Tibial nerve (tissue), 4 donors: Measurements from ENCODE around the gene AIF1. TPM values are rescaled to one million over a fixed set of nuclear protein-coding genes. Genes with fewer than 3 reads are reported as not detected.

Experiments
- DNase-seq, 2 donors: peaks; one replicate each; pipeline ENCODE4 v3.0.0-alpha.2; 2019; ENCODE audit warnings: low spot score in 2 of 2
- H3K27ac ChIP-seq, 4 donors: fragments of 200-600 bp; sonication (generic) in 3 of 4; one replicate each; pipeline ENCODE4 v1.5.1; 2017 to 2019; ENCODE audit warnings: mild to moderate bottlenecking in 1 of 4
- H3K27me3 ChIP-seq, 2 donors: fragments of 200-600 bp; sonication (generic) in 1 of 2; one replicate each; pipeline versions ENCODE4 v1.5.1 to v1.6.0; 2017 to 2019
- H3K36me3 ChIP-seq, 3 donors: fragments of 200-600 bp; sonication (generic); one replicate each; pipeline ENCODE4 v1.5.1; 2018 to 2019
- H3K4me1 ChIP-seq, 4 donors: fragments of 200-600 bp; sonication (generic) in 3 of 4; one replicate each; pipeline ENCODE4 v1.5.1; 2017 to 2019
- H3K4me3 ChIP-seq, 4 donors: fragments of 200-600 bp; sonication (generic) in 3 of 4; one replicate each; pipeline ENCODE4 v1.5.1; 2017 to 2019; ENCODE audit warnings: mild to moderate bottlenecking in 1 of 4, moderate library complexity in 1 of 4
- H3K9me3 ChIP-seq, 4 donors: fragments of 200-600 bp; sonication (generic) in 3 of 4; one replicate each; pipeline ENCODE4 v1.5.1; 2017 to 2019
- EP300 ChIP-seq, 2 donors: sonication (generic); formaldehyde crosslinking; IDR thresholded peaks; one replicate each; pipeline ENCODE4 v1.6.1; 2017; ENCODE audit warnings: antibody characterized with exemption in 2 of 2, mild to moderate bottlenecking in 1 of 2
- POLR2A ChIP-seq, 2 donors: fragments of 450-650 bp; IDR thresholded peaks; one replicate each; pipeline ENCODE4 v1.6.1; 2017; ENCODE audit warnings: antibody characterized with exemption in 2 of 2, mild to moderate bottlenecking in 2 of 2, moderate library complexity in 2 of 2
- WGBS, 2 donors: methylation state at CpG; one replicate each; pipeline ENCODE4 v1.1.5; 2018; 5-methylcytosine and 5-hydroxymethylcytosine counted together
- total RNA-seq, 4 donors: library from RNA; depleted of rRNA; stranded (reverse); fragments of >200 nt; gene quantifications; one replicate each; pipeline ENCODE4 v1.1.0, GENCODE V29; 2016
- TF ChIP-seq, protein P1 (sequence below), 5 experiments: fragments of 200-600 bp in 3 of 5; fragments of 450-650 bp in 2 of 5; sonication (generic) in 3 of 5; IDR thresholded peaks; one replicate each; pipeline ENCODE4 v1.5.1; 2016 to 2019; ENCODE audit warnings: antibody characterized with exemption in 5 of 5, mild to moderate bottlenecking in 3 of 5, moderate library complexity in 2 of 5

The AIF1 gene
- total RNA-seq, 4 donors from 2014 or later = 27.1 to 66.3 (median 50.4) TPM

- H3K4me3 ChIP-seq = no peak overlapping the region
- 93% methylated on average over 8 of the region's 8 CpGs for WGBS, 2 donors
- TF ChIP-seq EP300 (IDR thresholded peaks at IDR 0.05) (no peak), POLR2A (IDR thresholded peaks at IDR 0.05) (no peak)
- TF ChIP-seq, protein P1, sequence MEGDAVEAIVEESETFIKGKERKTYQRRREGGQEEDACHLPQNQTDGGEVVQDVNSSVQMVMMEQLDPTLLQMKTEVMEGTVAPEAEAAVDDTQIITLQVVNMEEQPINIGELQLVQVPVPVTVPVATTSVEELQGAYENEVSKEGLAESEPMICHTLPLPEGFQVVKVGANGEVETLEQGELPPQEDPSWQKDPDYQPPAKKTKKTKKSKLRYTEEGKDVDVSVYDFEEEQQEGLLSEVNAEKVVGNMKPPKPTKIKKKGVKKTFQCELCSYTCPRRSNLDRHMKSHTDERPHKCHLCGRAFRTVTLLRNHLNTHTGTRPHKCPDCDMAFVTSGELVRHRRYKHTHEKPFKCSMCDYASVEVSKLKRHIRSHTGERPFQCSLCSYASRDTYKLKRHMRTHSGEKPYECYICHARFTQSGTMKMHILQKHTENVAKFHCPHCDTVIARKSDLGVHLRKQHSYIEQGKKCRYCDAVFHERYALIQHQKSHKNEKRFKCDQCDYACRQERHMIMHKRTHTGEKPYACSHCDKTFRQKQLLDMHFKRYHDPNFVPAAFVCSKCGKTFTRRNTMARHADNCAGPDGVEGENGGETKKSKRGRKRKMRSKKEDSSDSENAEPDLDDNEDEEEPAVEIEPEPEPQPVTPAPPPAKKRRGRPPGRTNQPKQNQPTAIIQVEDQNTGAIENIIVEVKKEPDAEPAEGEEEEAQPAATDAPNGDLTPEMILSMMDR (IDR thresholded peaks at IDR 0.05) = no peak
- peaks cover 0 to 55% (median 39%) of the 10 kb centered on the region in 4 donors for H3K4me1 ChIP-seq
- no peaks in the 10 kb centered on the region for H3K9me3 ChIP-seq
- DNase-seq = no peak
- H3K27ac ChIP-seq = no peak overlapping the region
- peaks cover 0 to 37% (median under 1%) of the 10 kb centered on the region in 3 donors for H3K36me3 ChIP-seq
- H3K27me3 ChIP-seq = no peaks in the 10 kb centered on the region
These were observed 39.7 kb downstream of the AIF1 start for GRCh38 chr6:31654574-31655348.

GRCh38 chr6:31655349-31656237, 40.6 kb downstream of the AIF1 start, which contains the start of gene APOM:
APOM (plus strand) TSS chr6:31655894; CDS start chr6:31655967, 73 bp downstream.
- TF ChIP-seq POLR2A (IDR thresholded peaks at IDR 0.05) (no peak), EP300 (IDR thresholded peaks at IDR 0.05) (no peak)
- TF ChIP-seq, protein P1 (IDR thresholded peaks at IDR 0.05) = no peak
- Histone ChIP-seq H3K9me3 (no peaks in the 10 kb centered on the region), H3K4me1 (peaks cover 0 to 50% (median 38%) of the 10 kb centered on the region in 4 donors), H3K4me3 (no peak within 1 kb of the TSS), H3K27me3 (no peaks in the 10 kb centered on the region), H3K36me3 (peaks cover 0 to 36% (median 0%) of the 10 kb centered on the region in 3 donors), H3K27ac (no peak within 1 kb of the TSS)
- DNase-seq = no peak
- WGBS, 2 donors = 83% methylated on average over 8 of the region's 8 CpGs

GRCh38 chr6:31657406-31658157, 42.5 kb downstream of the AIF1 start:
- peaks cover 0 to 57% (median 29%) of the 10 kb centered on the region in 4 donors for H3K4me1 ChIP-seq
- no peak overlapping the region for H3K4me3 ChIP-seq
- H3K9me3 ChIP-seq = no peaks in the 10 kb centered on the region
- no peaks in the 10 kb centered on the region for H3K27me3 ChIP-seq
- H3K27ac ChIP-seq = no peak overlapping the region
- no peak for DNase-seq
- peaks cover 0 to 46% (median 0%) of the 10 kb centered on the region in 3 donors for H3K36me3 ChIP-seq
- 72 to 73% methylated on average over 6 of the region's 6 CpGs for WGBS, 2 donors
- no peak for TF ChIP-seq EP300 (IDR thresholded peaks at IDR 0.05)
- TF ChIP-seq POLR2A (IDR thresholded peaks at IDR 0.05) = no peak
- TF ChIP-seq, protein P1 (IDR thresholded peaks at IDR 0.05) = no peak

DNA sequence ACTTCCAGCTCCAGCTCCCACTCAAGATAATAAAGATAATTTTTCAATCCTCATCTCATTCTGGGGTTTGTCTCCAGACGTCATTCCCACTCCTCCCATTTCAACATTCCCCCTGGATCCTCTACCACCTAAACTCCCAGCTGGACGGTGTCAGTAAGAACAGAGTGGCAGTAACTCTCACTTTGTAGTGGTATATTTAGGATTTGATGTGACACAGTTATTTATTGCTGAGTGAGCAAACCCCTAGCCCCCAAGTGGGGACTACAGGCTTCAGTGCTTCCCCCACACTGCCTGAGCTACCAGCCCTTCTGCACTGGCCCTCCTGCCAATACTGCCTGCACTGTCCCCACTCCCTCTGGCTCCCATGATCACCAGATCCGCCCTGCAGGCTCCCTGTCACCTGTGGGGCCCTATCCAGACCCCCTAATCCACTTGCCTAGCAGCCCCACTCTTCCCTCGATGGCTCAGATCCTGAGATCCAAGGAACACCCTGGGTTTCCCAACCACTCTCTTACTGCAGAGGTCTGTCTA, 43.2 kb downstream of the AIF1 start:
- H3K4me3 ChIP-seq = no peak overlapping the region
- peaks cover 0 to 63% (median 32%) of the 10 kb centered on the region in 4 donors for H3K4me1 ChIP-seq
- H3K36me3 ChIP-seq = peaks cover 0 to 49% (median 0%) of the 10 kb centered on the region in 3 donors
- H3K27me3 ChIP-seq = no peaks in the 10 kb centered on the region
- no peak for TF ChIP-seq EP300 (IDR thresholded peaks at IDR 0.05)
- TF ChIP-seq, protein P1 (IDR thresholded peaks at IDR 0.05) = no peak
- no peak for TF ChIP-seq POLR2A (IDR thresholded peaks at IDR 0.05)
- H3K9me3 ChIP-seq = no peaks in the 10 kb centered on the region
- WGBS, 2 donors = 73 to 79% methylated on average over 4 of the region's 4 CpGs
- no peak for DNase-seq
- H3K27ac ChIP-seq = no peak overlapping the region
